GM12864 (cell line): ENCODE data around the gene KCNK10.

Source experiments
- DNase-seq: peaks from one replicate; pipeline ENCODE4 v3.0.0-alpha.2; 2011; ENCODE audit warnings: low read depth
- H3K4me3 ChIP-seq: 2 replicates; pipeline ENCODE4 v1.5.1; 2011; ENCODE audit warnings: mild to moderate bottlenecking, low read depth, low read length, control low read depth
- TF ChIP-seq, protein P1 (sequence below): IDR thresholded peaks from 2 replicates; pipeline ENCODE4 v1.5.1; 2011; ENCODE audit warnings: low read depth, mild to moderate bottlenecking, moderate library complexity, low read length, control low read depth, inconsistent platforms; ENCODE audit errors: missing control alignments

Gene KCNK10

DNA sequence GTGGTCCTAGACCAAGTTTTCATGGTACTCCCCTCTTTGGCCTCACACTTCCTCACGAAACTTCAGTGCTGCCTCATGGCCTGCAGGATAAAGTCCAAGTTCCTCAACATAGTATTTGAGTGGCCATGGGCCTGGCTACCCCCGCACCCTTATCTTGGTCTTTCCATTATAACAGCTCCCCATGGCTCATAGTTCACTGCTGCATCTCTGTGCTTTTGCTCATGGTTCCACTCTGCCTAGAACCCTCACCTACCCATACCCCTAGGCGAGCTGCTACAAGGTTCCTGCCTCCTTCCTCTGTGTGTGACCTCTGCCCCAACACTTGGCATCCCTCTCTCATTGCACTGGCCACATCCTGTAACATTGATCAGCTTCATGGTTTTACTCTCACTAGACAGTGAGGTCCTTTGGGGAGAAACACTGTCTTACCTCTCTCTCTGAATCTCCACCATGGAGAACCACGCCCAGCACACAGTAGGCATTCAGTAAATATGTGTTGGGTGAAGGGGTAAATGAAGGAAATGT is 159.3 kb downstream of the KCNK10 start:
- TF ChIP-seq, protein P1, sequence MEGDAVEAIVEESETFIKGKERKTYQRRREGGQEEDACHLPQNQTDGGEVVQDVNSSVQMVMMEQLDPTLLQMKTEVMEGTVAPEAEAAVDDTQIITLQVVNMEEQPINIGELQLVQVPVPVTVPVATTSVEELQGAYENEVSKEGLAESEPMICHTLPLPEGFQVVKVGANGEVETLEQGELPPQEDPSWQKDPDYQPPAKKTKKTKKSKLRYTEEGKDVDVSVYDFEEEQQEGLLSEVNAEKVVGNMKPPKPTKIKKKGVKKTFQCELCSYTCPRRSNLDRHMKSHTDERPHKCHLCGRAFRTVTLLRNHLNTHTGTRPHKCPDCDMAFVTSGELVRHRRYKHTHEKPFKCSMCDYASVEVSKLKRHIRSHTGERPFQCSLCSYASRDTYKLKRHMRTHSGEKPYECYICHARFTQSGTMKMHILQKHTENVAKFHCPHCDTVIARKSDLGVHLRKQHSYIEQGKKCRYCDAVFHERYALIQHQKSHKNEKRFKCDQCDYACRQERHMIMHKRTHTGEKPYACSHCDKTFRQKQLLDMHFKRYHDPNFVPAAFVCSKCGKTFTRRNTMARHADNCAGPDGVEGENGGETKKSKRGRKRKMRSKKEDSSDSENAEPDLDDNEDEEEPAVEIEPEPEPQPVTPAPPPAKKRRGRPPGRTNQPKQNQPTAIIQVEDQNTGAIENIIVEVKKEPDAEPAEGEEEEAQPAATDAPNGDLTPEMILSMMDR = no peak
- no peak for DNase-seq
- H3K4me3 ChIP-seq = no peak overlapping the region

DNA sequence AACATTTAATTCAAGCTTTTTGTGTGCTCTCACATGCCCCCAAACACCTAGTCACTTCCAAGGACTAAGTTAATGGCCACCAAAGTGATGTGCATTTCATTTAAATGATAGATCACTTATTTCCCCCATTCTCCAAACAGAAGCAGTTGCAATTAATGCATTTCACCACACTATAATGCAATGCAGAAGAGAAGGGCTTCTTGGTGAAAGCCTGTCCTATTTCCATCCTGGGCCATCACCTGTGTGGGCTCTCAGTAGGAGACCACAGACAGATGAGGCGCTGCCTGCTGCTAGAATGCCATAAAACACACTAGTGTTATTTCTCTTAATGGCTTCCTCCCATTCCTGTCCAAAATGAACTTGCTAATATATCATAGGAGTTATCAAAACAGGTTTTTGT is 166.9 kb downstream of the KCNK10 start:
- TF ChIP-seq, protein P1 = no peak
- no peak for DNase-seq
- H3K4me3 ChIP-seq = no peak overlapping the region

DNA sequence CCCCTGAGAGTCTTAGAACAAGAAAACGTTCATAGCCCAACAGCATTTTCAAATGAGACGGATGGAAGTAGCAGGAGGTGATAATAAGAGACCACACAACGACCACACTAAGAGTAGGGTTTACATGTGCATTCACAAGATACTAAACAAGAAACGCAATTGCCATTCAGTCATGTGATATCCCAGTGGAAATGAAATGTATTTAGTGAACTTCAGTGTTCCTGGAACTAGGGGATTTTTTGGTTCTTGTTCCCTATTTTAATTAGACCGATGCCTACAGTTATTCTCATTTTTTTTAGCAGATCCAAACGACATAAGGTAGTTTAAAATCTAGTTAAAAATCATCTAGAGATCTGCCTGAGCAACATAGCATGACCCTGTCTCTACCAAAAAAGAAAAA is 168.1 kb downstream of the KCNK10 start:
- H3K4me3 ChIP-seq = no peak overlapping the region
- TF ChIP-seq, protein P1 = no peak

DNA sequence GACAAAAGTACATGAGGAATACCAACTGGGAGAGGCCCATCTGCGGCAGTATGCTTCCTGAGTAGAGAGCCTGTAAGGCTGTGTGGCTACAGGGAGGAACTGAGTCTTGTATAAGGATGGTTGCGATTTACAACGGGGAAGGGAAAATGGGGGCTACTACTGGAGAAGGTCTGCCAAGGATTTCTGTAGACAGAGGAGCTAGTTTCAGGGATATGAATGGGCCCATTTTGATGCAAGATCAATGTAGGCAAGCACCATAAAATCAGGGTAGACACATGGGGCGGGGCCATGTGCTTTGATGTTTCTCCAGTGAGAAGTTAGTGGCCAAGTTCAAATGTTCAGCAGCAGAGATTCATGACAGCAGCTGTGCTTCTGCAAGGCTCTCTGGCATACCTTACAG is 168.7 kb downstream of the KCNK10 start:
- no peak for DNase-seq
- TF ChIP-seq, protein P1 = no peak
- H3K4me3 ChIP-seq = no peak overlapping the region

More for the DNA sequence above, 168.1 kb downstream of the KCNK10 start:
- DNase-seq = no peak

DNA sequence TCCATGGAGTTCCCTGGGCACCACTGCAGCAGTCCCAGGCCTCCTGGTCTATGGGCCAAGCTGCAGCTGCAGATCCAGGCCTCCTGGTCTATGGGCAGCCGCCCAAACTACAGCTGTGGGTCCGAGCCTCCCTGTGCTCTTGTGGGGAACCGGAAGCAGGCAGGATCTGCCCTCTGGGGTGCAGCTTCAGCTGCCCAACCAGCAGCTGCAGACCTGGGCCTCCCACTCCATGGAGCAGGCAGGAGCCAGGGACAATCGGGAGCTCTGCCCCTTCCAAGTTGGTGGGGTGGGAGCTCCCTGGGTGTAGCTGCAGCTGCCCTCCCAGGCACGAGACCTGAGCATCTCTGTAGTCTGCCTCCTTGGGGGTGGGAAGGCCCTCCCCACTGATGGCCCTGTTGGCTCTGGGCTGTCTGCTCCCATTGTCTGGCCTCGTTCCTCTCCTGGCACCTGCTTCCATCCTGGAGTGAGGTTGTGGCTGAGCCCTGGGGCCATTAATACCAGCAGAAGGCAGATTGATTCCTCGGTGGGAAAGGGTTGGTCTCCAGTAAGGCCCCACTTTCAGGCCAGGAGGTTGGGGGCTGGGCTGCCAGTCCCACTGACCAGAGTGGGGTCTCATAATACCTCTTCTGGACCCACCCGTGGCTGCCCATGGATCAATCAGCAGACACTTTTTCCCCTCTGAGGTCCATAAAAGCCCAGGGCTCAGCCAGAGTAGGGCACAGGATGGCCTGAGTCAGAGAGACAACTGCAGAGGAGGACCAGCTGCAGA is 176.0 kb downstream of the KCNK10 start:
- DNase-seq = no peak
- TF ChIP-seq, protein P1 = no peak
- H3K4me3 ChIP-seq = no peak overlapping the region

DNA sequence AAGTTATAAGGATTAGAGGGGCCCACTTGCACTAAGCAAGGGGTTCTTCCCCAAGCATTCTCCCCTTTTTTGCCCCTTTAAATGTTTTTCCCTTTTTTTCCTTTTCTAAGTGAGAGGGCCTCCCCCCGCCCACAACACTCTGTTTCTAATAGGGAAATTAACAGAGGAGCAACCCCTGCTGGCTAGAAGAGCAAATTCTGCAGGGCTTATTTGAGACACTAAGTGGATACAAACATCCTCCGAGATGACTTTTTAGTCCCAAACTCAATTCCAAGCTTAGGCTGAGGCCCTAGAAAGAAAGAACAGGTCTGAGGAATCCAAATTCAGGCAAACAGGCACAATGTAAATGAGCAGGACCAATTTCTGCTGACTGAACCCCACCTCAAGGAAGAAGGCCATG is 179.3 kb downstream of the KCNK10 start:
- H3K4me3 ChIP-seq = no peak overlapping the region
- TF ChIP-seq, protein P1 = no peak
- DNase-seq = no peak

DNA sequence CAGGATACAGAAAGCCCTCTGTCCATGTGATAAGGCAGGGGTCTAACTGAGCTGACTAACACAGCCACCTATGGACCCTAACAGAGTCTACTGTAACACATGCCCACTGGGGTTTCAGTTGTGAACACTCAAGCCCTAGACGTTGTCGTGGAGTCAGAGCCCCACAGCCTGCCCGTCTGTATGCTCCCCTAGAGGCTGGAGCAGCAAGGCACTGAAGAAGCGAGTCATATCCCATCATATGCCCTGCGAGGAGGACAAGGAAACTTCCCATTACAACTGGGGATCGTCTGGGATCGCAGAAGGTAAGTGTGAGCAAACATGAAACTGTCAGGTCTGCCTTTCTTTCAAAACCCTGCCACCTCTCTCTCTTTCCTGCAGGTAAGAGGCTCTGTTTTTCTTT is 180.1 kb downstream of the KCNK10 start:
- no peak for DNase-seq
- TF ChIP-seq, protein P1 = no peak
- H3K4me3 ChIP-seq = no peak overlapping the region
